OCI-LY7 (cell line): ENCODE measurements around the gene SLC6A19. TPM values are rescaled to one million over a fixed set of nuclear protein-coding genes. Genes with fewer than 3 reads are reported as not detected.

Experiments
- BruUV-seq: library from RNA; stranded (reverse); fragments of 400-500 nt; replicated peaks from 2 replicates; lab custom pipeline; 2021; lab: Mats Ljungman, UMichigan
- CTCF ChIA-PET: fragments of 300-600 bp; sonication (Branson Sonifier 250); formaldehyde crosslinking; loops from one replicate; lab custom pipeline; 2022; ENCODE audit warnings: antibody characterized with exemption; ENCODE audit not compliant: unreplicated experiment; lab: Charles Lee
- POLR2A ChIA-PET: fragments of 300-600 bp; sonication (Branson Sonifier 250); formaldehyde crosslinking; loops from one replicate; lab custom pipeline; 2022; ENCODE audit warnings: antibody characterized with exemption; lab: Charles Lee
- DNase-seq: peaks from one replicate; pipeline ENCODE4 v3.0.0-alpha.2; 2015; ENCODE audit warnings: low spot score
- H2AFZ ChIP-seq: fragments of 200-600 bp; sonication (generic), shearing (Covaris generic); 2 replicates; pipeline ENCODE4 v1.6.1; 2014; ENCODE audit warnings: mild to moderate bottlenecking, antibody characterized with exemption, low read length, moderate library complexity
- H3K27ac ChIP-seq: fragments of 200-600 bp; sonication (generic); 2 replicates; pipeline ENCODE4 v1.5.1; 2014; ENCODE audit warnings: mixed run types, low read depth, mild to moderate bottlenecking, moderate library complexity, low read length, inconsistent platforms; ENCODE audit not compliant: poor library complexity, severe bottlenecking
- H3K36me3 ChIP-seq: fragments of 200-600 bp; sonication (generic); 2 replicates; pipeline ENCODE4 v1.6.1; 2014; ENCODE audit warnings: mild to moderate bottlenecking, antibody characterized with exemption, low read length, moderate library complexity, mixed read lengths; ENCODE audit not compliant: insufficient read depth
- H3K4me1 ChIP-seq: fragments of 200-600 bp; sonication (generic); 2 replicates; pipeline ENCODE4 v1.5.1; 2014; ENCODE audit warnings: mild to moderate bottlenecking, low read length; ENCODE audit not compliant: insufficient read depth, poor library complexity, severe bottlenecking
- H3K4me2 ChIP-seq: fragments of 200-600 bp; sonication (generic); 2 replicates; pipeline ENCODE4 v1.6.1; 2014; ENCODE audit warnings: mild to moderate bottlenecking, low read length
- H3K4me3 ChIP-seq: fragments of 200-600 bp; sonication (generic); 2 replicates; pipeline ENCODE4 v1.5.1; 2014; ENCODE audit warnings: mild to moderate bottlenecking, low read depth, low read length; ENCODE audit not compliant: poor library complexity, severe bottlenecking
- H3K79me2 ChIP-seq: fragments of 200-600 bp; sonication (generic); 2 replicates; pipeline ENCODE4 v1.6.1; 2016; ENCODE audit warnings: low read depth, mild to moderate bottlenecking, low read length, moderate library complexity, mixed read lengths; ENCODE audit not compliant: insufficient read depth
- H3K9me2 ChIP-seq: fragments of 200-600 bp; sonication (generic); 2 replicates; pipeline ENCODE4 v1.6.1; 2016; ENCODE audit warnings: mild to moderate bottlenecking, low read length, mixed read lengths; ENCODE audit not compliant: insufficient read depth
- H3K9me3 ChIP-seq: fragments of 200-600 bp; sonication (generic); 2 replicates; pipeline ENCODE4 v1.6.1; 2014; ENCODE audit warnings: mild to moderate bottlenecking, mixed run types, low read length, mixed read lengths
- H4K20me1 ChIP-seq: fragments of 200-600 bp; sonication (generic); 2 replicates; pipeline ENCODE4 v1.6.1; 2014; ENCODE audit warnings: mild to moderate bottlenecking, antibody characterized with exemption, low read length, moderate library complexity, mixed read lengths; ENCODE audit not compliant: insufficient read depth
- CTCF ChIP-seq: fragments of 200-600 bp; sonication (generic); conservative IDR thresholded peaks from 2 replicates; pipeline ENCODE4 v1.5.1; 2014; ENCODE audit warnings: mild to moderate bottlenecking, antibody characterized with exemption, low read length, moderate library complexity, mixed read lengths
- EZH2phosphoT487 ChIP-seq: fragments of 200-600 bp; sonication (generic); IDR thresholded peaks from 2 replicates; pipeline ENCODE4 v1.6.1; 2018; ENCODE audit warnings: low read depth, borderline replicate concordance, mild to moderate bottlenecking, mixed run types, antibody characterized with exemption, low read length, moderate library complexity, mixed read lengths
- intact Hi-C: fragments of 100-400 bp; cut with micrococcal nuclease; formaldehyde crosslinking; loops from one replicate; pipeline ENCODE4 v1.10.0; 2022; ENCODE audit not compliant: unreplicated experiment
- total RNA-seq, 2 experiments: library from RNA; depleted of rRNA in 1 of 2; stranded (reverse); fragments of >200 nt in 1 of 2; shearing (Covaris generic) in 1 of 2; gene quantifications; 2 replicates each; pipeline ENCODE4 v1.2.3, GENCODE V29; 2014 to 2022

Gene SLC6A19
- total RNA-seq, 2 experiments from 2014 or later = not detected

- BruUV-seq = no TSS peak
- intact Hi-C loops = no loop called here
- H3K79me2 ChIP-seq = no peaks in the 10 kb centered on the region
- H3K4me1 ChIP-seq = no peaks in the 10 kb centered on the region
- DNase-seq = no peak
- no peak overlapping the region for H3K27ac ChIP-seq
- H3K4me2 ChIP-seq = no peak overlapping the region
- CTCF ChIA-PET = no interaction called here
- H2AFZ ChIP-seq = no peak overlapping the region
- no peak overlapping the region for H3K4me3 ChIP-seq
- POLR2A ChIA-PET = no interaction called here
- TF ChIP-seq CTCF (no peak), EZH2phosphoT487 (no peak)
- H4K20me1 ChIP-seq = no peaks in the 10 kb centered on the region
- no peaks in the 10 kb centered on the region for H3K9me2 ChIP-seq
- H3K36me3 ChIP-seq = no peaks in the 10 kb centered on the region
- H3K9me3 ChIP-seq = no peaks in the 10 kb centered on the region
Measured at GRCh38 chr5:1219098-1219767, 17.8 kb downstream of the SLC6A19 start.

GRCh38 chr5:1219768-1220100 is 18.3 kb downstream of the SLC6A19 start:
- H3K9me2 ChIP-seq = no peaks in the 10 kb centered on the region
- DNase-seq = no peak
- no peaks in the 10 kb centered on the region for H3K9me3 ChIP-seq
- H3K27ac ChIP-seq = no peak overlapping the region
- TF ChIP-seq EZH2phosphoT487 = no peak
- no peak for TF ChIP-seq CTCF
- CTCF ChIA-PET = no interaction called here
- H3K4me2 ChIP-seq = no peak overlapping the region
- no peaks in the 10 kb centered on the region for H3K36me3 ChIP-seq
- POLR2A ChIA-PET = no interaction called here
- no peaks in the 10 kb centered on the region for H4K20me1 ChIP-seq
- BruUV-seq = no TSS peak
- no peaks in the 10 kb centered on the region for H3K4me1 ChIP-seq
- H3K4me3 ChIP-seq = no peak overlapping the region
- no peaks in the 10 kb centered on the region for H3K79me2 ChIP-seq
- intact Hi-C loops = no loop called here
- no peak overlapping the region for H2AFZ ChIP-seq

- Histone ChIP-seq H3K36me3 (no peaks in the 10 kb centered on the region), H3K9me3 (no peaks in the 10 kb centered on the region), H3K4me2 (no peak overlapping the region), H3K79me2 (no peaks in the 10 kb centered on the region), H3K4me1 (no peaks in the 10 kb centered on the region), H4K20me1 (no peaks in the 10 kb centered on the region), H2AFZ (no peak overlapping the region), H3K27ac (no peak overlapping the region), H3K9me2 (no peaks in the 10 kb centered on the region), H3K4me3 (no peak overlapping the region)
- CTCF ChIA-PET = no interaction called here
- no TSS peak for BruUV-seq
- DNase-seq = no peak
- intact Hi-C loops = no loop called here
- POLR2A ChIA-PET = no interaction called here
- no peak for TF ChIP-seq EZH2phosphoT487
- TF ChIP-seq CTCF = no peak
Measured at GRCh38 chr5:1220351-1220750, 19.0 kb downstream of the SLC6A19 start.
